Measurements from ENCODE around the gene NDUFS8. TPM values are rescaled to one million over a fixed set of nuclear protein-coding genes. Genes with fewer than 3 reads are reported as not detected.

The NDUFS8 gene
- total and polyA plus RNA-seq, 2 experiments from 2014 or later, result 175 to 308 TPM

DNA sequence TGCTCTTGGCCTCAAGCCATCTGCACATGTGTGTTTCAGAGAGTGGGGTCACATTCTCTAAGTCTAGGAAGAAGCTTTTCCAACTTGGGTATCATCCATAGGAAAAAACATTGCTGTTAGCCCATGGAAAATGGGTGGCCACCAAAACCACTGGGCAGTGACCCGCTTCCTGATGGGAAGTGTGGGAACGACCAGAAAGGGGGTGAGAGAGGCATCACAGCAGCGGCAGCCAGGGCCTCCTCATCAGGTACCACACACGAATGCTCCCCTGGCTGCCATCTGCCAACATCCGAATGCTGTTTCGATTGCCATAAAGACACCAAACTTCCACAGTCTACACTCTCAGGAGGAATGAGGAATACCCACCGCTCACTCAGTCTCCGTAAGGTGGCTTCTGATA is 50.4 kb downstream of the NDUFS8 start:
- no peak for ATAC-seq
- peaks cover 47% of the 10 kb centered on the region for H3K36me3 Mint-ChIP-seq (ENCODE audit: low read depth)
- no peak overlapping the region for H3K4me3 Mint-ChIP-seq
- H3K27ac ChIP-seq (ENCODE audit: low read depth), result no peak overlapping the region
- peaks cover 12% of the 10 kb centered on the region for H3K27me3 Mint-ChIP-seq (ENCODE audit: insufficient read depth, low read depth, poor library complexity)
- H3K4me2 ChIP-seq, result no peak overlapping the region
- H3K4me3 ChIP-seq, result no peak overlapping the region
- H3K27ac Mint-ChIP-seq, result peak overlapping the region; percentile 22; the same call in 1 of the 2 replicates
- no peak overlapping the region for H2AFZ ChIP-seq
- H4K20me1 ChIP-seq (replicated peaks; ENCODE audit: insufficient read depth), result peaks cover 53% of the 10 kb centered on the region
- DNase-seq (ENCODE audit: low spot score), result no peak
- no peaks in the 10 kb centered on the region for H3K9me2 ChIP-seq (ENCODE audit: insufficient read depth)
- H3K4me1 Mint-ChIP-seq, result peaks cover 3% of the 10 kb centered on the region; the same call in 1 of the 3 replicates
- H3K27me3 ChIP-seq (ENCODE audit: insufficient read depth), result no peaks in the 10 kb centered on the region
- no peaks in the 10 kb centered on the region for H3K36me3 ChIP-seq (ENCODE audit: insufficient read depth)
- TF ChIP-seq CTCF (conservative IDR thresholded peaks at IDR 0.05; ENCODE audit: low read depth in 2 of 2), result no peak
- TF ChIP-seq POLR2AphosphoS5 (IDR thresholded peaks at IDR 0.05; ENCODE audit: low read depth), result no peak
- TF ChIP-seq, protein P1, sequence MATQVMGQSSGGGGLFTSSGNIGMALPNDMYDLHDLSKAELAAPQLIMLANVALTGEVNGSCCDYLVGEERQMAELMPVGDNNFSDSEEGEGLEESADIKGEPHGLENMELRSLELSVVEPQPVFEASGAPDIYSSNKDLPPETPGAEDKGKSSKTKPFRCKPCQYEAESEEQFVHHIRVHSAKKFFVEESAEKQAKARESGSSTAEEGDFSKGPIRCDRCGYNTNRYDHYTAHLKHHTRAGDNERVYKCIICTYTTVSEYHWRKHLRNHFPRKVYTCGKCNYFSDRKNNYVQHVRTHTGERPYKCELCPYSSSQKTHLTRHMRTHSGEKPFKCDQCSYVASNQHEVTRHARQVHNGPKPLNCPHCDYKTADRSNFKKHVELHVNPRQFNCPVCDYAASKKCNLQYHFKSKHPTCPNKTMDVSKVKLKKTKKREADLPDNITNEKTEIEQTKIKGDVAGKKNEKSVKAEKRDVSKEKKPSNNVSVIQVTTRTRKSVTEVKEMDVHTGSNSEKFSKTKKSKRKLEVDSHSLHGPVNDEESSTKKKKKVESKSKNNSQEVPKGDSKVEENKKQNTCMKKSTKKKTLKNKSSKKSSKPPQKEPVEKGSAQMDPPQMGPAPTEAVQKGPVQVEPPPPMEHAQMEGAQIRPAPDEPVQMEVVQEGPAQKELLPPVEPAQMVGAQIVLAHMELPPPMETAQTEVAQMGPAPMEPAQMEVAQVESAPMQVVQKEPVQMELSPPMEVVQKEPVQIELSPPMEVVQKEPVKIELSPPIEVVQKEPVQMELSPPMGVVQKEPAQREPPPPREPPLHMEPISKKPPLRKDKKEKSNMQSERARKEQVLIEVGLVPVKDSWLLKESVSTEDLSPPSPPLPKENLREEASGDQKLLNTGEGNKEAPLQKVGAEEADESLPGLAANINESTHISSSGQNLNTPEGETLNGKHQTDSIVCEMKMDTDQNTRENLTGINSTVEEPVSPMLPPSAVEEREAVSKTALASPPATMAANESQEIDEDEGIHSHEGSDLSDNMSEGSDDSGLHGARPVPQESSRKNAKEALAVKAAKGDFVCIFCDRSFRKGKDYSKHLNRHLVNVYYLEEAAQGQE (IDR thresholded peaks at IDR 0.05; ENCODE audit: unreplicated experiment), result no peak
- no peak for TF ChIP-seq JUNB (IDR thresholded peaks at IDR 0.05; ENCODE audit: unreplicated experiment)
- TF ChIP-seq ZNF331 (CRISPR knock-in tag; IDR thresholded peaks at IDR 0.05; ENCODE audit: low read depth), result no peak
- TF ChIP-seq NANOG (IDR thresholded peaks at IDR 0.05; ENCODE audit: borderline replicate concordance), result no peak
- no peak for TF ChIP-seq CREB1 (CRISPR knock-in tag; IDR thresholded peaks at IDR 0.05; ENCODE audit: low read depth)
- TF ChIP-seq ZNF114 (CRISPR knock-in tag; IDR thresholded peaks at IDR 0.05), result no peak
- no peaks in the 10 kb centered on the region for H3K4me1 ChIP-seq (ENCODE audit: insufficient read depth)
- H3K79me2 ChIP-seq (replicated peaks; ENCODE audit: insufficient read depth), result peaks cover 95% of the 10 kb centered on the region
- H3K9me3 Mint-ChIP-seq, result no peaks in the 10 kb centered on the region
- H3F3A ChIP-seq (replicated peaks; ENCODE audit: low read depth), result peaks cover 10% of the 10 kb centered on the region; the same call in 1 of the 2 replicates

DNA sequence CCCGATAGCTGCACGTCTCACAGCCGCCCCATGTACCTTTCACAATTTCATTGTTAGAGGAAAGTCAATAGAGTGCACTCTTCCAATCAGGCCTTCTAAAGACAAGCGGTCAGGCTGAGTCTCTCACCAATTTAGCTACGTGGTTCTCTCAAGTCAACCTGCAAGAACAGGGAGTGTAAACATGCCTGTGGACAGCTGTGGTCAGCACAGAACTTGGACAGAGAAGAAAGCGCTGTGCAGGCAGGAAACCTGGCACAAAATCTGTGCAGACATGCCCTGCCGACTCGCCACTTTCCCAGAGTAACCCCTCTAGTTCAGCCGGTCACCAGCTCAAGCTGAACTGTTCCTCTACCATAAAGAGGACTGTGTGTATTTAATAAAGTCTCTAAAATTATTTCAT is 51.2 kb downstream of the NDUFS8 start:
- H3K9me2 ChIP-seq (ENCODE audit: insufficient read depth), result no peaks in the 10 kb centered on the region
- H3K27me3 ChIP-seq (ENCODE audit: insufficient read depth), result no peaks in the 10 kb centered on the region
- peaks cover 51% of the 10 kb centered on the region for H4K20me1 ChIP-seq (replicated peaks; ENCODE audit: insufficient read depth)
- peak overlapping the region; percentile 84 for H3K27ac ChIP-seq (ENCODE audit: low read depth)
- H3K4me2 ChIP-seq, result no peak overlapping the region
- peaks cover 12% of the 10 kb centered on the region for H3K27me3 Mint-ChIP-seq (ENCODE audit: insufficient read depth, low read depth, poor library complexity)
- no peaks in the 10 kb centered on the region for H3K36me3 ChIP-seq (ENCODE audit: insufficient read depth)
- peaks cover 3% of the 10 kb centered on the region; the same call in 1 of the 3 replicates for H3K4me1 Mint-ChIP-seq
- DNase-seq (ENCODE audit: low spot score) (no peak), ATAC-seq (no peak)
- H3K79me2 ChIP-seq (replicated peaks; ENCODE audit: insufficient read depth), result peaks cover 95% of the 10 kb centered on the region
- no peak overlapping the region for H3K4me3 ChIP-seq
- no peak overlapping the region for H3K4me3 Mint-ChIP-seq
- peaks cover 10% of the 10 kb centered on the region; the same call in 1 of the 2 replicates for H3F3A ChIP-seq (replicated peaks; ENCODE audit: low read depth)
- H3K27ac Mint-ChIP-seq, result peak overlapping the region; percentile 80; the same call in 1 of the 2 replicates
- no peaks in the 10 kb centered on the region for H3K4me1 ChIP-seq (ENCODE audit: insufficient read depth)
- H3K9me3 Mint-ChIP-seq, result no peaks in the 10 kb centered on the region
- peaks cover 46% of the 10 kb centered on the region for H3K36me3 Mint-ChIP-seq (ENCODE audit: low read depth)
- H2AFZ ChIP-seq, result no peak overlapping the region
- no peak for TF ChIP-seq CREB1 (CRISPR knock-in tag; IDR thresholded peaks at IDR 0.05; ENCODE audit: low read depth)
- TF ChIP-seq, protein P1 (IDR thresholded peaks at IDR 0.05; ENCODE audit: unreplicated experiment), result no peak

Measured in GM23338 (cell line).